ENCODE measurements around the gene TTYH2. TPM values are rescaled to one million over a fixed set of nuclear protein-coding genes. Genes with fewer than 3 reads are reported as not detected.

The TTYH2 gene
- total and polyA plus RNA-seq, 2 experiments from 2014 or later = 0.38 TPM; not detected in 1

- WGBS, 2 experiments (ENCODE audit: low coverage in 1 of 2, low lambda C conversion rate in 2 of 2, missing lambda C conversion rate in 2 of 2) = 76 to 78% methylated on average over 10 of the region's 10 CpGs
- in situ Hi-C loops (cut with MboI) = no loop called here
Measured at GRCh38 chr17:74244128-74244527, 30.8 kb downstream of the TTYH2 start.

GRCh38 chr17:74244548-74244947 lies 31.2 kb downstream of the TTYH2 start:
- H4K20me1 ChIP-seq (ENCODE audit: insufficient read depth) = no peaks in the 10 kb centered on the region
- 41 to 42% methylated on average over 6 of the region's 6 CpGs for WGBS, 2 experiments (ENCODE audit: low coverage in 1 of 2, low lambda C conversion rate in 2 of 2, missing lambda C conversion rate in 2 of 2)
- DNase-seq = no peak
- no peaks in the 10 kb centered on the region for H3K9me3 ChIP-seq (ENCODE audit: low read depth)
- TF ChIP-seq EZH2 (IDR thresholded peaks at IDR 0.05; ENCODE audit: insufficient read depth, poor library complexity, severe bottlenecking) (no peak), EZH2phosphoT487 (IDR thresholded peaks at IDR 0.05; ENCODE audit: insufficient read depth, low read depth) (no peak)
- H3K36me3 ChIP-seq (ENCODE audit: low read depth) = no peaks in the 10 kb centered on the region
- no peak overlapping the region for H3K9ac ChIP-seq
- no peaks in the 10 kb centered on the region for H3K9me2 ChIP-seq (ENCODE audit: insufficient read depth)
- H3F3A ChIP-seq (ENCODE audit: insufficient read depth) = no peaks in the 10 kb centered on the region
- in situ Hi-C loops (cut with MboI) = no loop called here
- no peak overlapping the region for H3K4me2 ChIP-seq (ENCODE audit: unreplicated experiment)
- H3K27ac ChIP-seq = no peak overlapping the region
- 0 out of 2 replicates have a peak, but pooled peaks cover 6% of the 10 kb centered on the region for H3K27me3 ChIP-seq (replicated peaks; ENCODE audit: insufficient read depth)
- no peaks in the 10 kb centered on the region for H3K79me2 ChIP-seq (ENCODE audit: insufficient read depth)
- no peak overlapping the region for H2AFZ ChIP-seq
- H3K4me3 ChIP-seq = no peak overlapping the region
- H3K4me1 ChIP-seq (ENCODE audit: insufficient read depth) = no peaks in the 10 kb centered on the region

More at GRCh38 chr17:74244128-74244527, 30.8 kb downstream of the TTYH2 start:
- Histone ChIP-seq H2AFZ (no peak overlapping the region), H3K36me3 (ENCODE audit: low read depth) (no peaks in the 10 kb centered on the region), H3K4me2 (ENCODE audit: unreplicated experiment) (no peak overlapping the region), H3F3A (ENCODE audit: insufficient read depth) (no peaks in the 10 kb centered on the region), H3K9me3 (ENCODE audit: low read depth) (no peaks in the 10 kb centered on the region), H4K20me1 (ENCODE audit: insufficient read depth) (no peaks in the 10 kb centered on the region), H3K27me3 (replicated peaks; ENCODE audit: insufficient read depth) (0 out of 2 replicates have a peak, but pooled peaks cover 6% of the 10 kb centered on the region), H3K9me2 (ENCODE audit: insufficient read depth) (no peaks in the 10 kb centered on the region), H3K9ac (no peak overlapping the region), H3K79me2 (ENCODE audit: insufficient read depth) (no peaks in the 10 kb centered on the region), H3K4me3 (no peak overlapping the region), H3K27ac (no peak overlapping the region), H3K4me1 (ENCODE audit: insufficient read depth) (no peaks in the 10 kb centered on the region)
- DNase-seq = no peak
- TF ChIP-seq EZH2 (IDR thresholded peaks at IDR 0.05; ENCODE audit: insufficient read depth, poor library complexity, severe bottlenecking) = no peak
- TF ChIP-seq EZH2phosphoT487 (IDR thresholded peaks at IDR 0.05; ENCODE audit: insufficient read depth, low read depth) = no peak

GRCh38 chr17:74245145-74245831 lies 31.9 kb downstream of the TTYH2 start:
- WGBS, 2 experiments (ENCODE audit: low coverage in 1 of 2, low lambda C conversion rate in 2 of 2, missing lambda C conversion rate in 2 of 2) = 64 to 67% methylated on average over 15 to 21 of the region's 21 CpGs
- Histone ChIP-seq H3K9me3 (ENCODE audit: low read depth) (no peaks in the 10 kb centered on the region), H3K4me2 (ENCODE audit: unreplicated experiment) (no peak overlapping the region), H2AFZ (no peak overlapping the region), H3K27me3 (replicated peaks; ENCODE audit: insufficient read depth) (0 out of 2 replicates have a peak, but pooled peaks cover 6% of the 10 kb centered on the region), H4K20me1 (ENCODE audit: insufficient read depth) (no peaks in the 10 kb centered on the region), H3K79me2 (ENCODE audit: insufficient read depth) (no peaks in the 10 kb centered on the region), H3K4me1 (ENCODE audit: insufficient read depth) (no peaks in the 10 kb centered on the region), H3K36me3 (ENCODE audit: low read depth) (no peaks in the 10 kb centered on the region), H3K27ac (no peak overlapping the region), H3F3A (ENCODE audit: insufficient read depth) (no peaks in the 10 kb centered on the region), H3K9ac (no peak overlapping the region), H3K9me2 (ENCODE audit: insufficient read depth) (no peaks in the 10 kb centered on the region), H3K4me3 (no peak overlapping the region)
- no peak for TF ChIP-seq EZH2phosphoT487 (IDR thresholded peaks at IDR 0.05; ENCODE audit: insufficient read depth, low read depth)
- TF ChIP-seq EZH2 (IDR thresholded peaks at IDR 0.05; ENCODE audit: insufficient read depth, poor library complexity, severe bottlenecking) = no peak
- no peak for DNase-seq
- in situ Hi-C loops (cut with MboI) = no loop called here

- H3K9ac ChIP-seq = no peak overlapping the region
- no peak overlapping the region for H3K4me2 ChIP-seq (ENCODE audit: unreplicated experiment)
- no peak overlapping the region for H2AFZ ChIP-seq
- no peak overlapping the region for H3K27ac ChIP-seq
- no peak for DNase-seq
- H3K4me3 ChIP-seq = no peak overlapping the region
- in situ Hi-C loops (cut with MboI) = no loop called here
- no peaks in the 10 kb centered on the region for H3F3A ChIP-seq (ENCODE audit: insufficient read depth)
- no peaks in the 10 kb centered on the region for H3K9me3 ChIP-seq (ENCODE audit: low read depth)
- TF ChIP-seq EZH2 (IDR thresholded peaks at IDR 0.05; ENCODE audit: insufficient read depth, poor library complexity, severe bottlenecking) (no peak), EZH2phosphoT487 (IDR thresholded peaks at IDR 0.05; ENCODE audit: insufficient read depth, low read depth) (no peak)
- no peaks in the 10 kb centered on the region for H3K36me3 ChIP-seq (ENCODE audit: low read depth)
- H3K4me1 ChIP-seq (ENCODE audit: insufficient read depth) = no peaks in the 10 kb centered on the region
- H3K27me3 ChIP-seq (replicated peaks; ENCODE audit: insufficient read depth) = 0 out of 2 replicates have a peak, but pooled peaks cover 6% of the 10 kb centered on the region
- 61 to 64% methylated on average over 2 to 5 of the region's 5 CpGs for WGBS, 2 experiments (ENCODE audit: low coverage in 1 of 2, low lambda C conversion rate in 2 of 2, missing lambda C conversion rate in 2 of 2)
- no peaks in the 10 kb centered on the region for H4K20me1 ChIP-seq (ENCODE audit: insufficient read depth)
- H3K9me2 ChIP-seq (ENCODE audit: insufficient read depth) = no peaks in the 10 kb centered on the region
- no peaks in the 10 kb centered on the region for H3K79me2 ChIP-seq (ENCODE audit: insufficient read depth)
Measured at GRCh38 chr17:74245871-74246270, 32.5 kb downstream of the TTYH2 start.
